GM19468 (cell line): Measurements from ENCODE around the gene KCND1.

Experiments
- ATAC-seq: cut with Tn5 transposase; IDR thresholded peaks from one replicate; pipeline ENCODE4 v1.9.1; 2021; ENCODE audit warnings: mild to moderate bottlenecking, moderate library complexity, moderate number of reproducible peaks; ENCODE audit not compliant: unreplicated experiment; ENCODE audit errors: extremely low read depth

The KCND1 gene

DNA sequence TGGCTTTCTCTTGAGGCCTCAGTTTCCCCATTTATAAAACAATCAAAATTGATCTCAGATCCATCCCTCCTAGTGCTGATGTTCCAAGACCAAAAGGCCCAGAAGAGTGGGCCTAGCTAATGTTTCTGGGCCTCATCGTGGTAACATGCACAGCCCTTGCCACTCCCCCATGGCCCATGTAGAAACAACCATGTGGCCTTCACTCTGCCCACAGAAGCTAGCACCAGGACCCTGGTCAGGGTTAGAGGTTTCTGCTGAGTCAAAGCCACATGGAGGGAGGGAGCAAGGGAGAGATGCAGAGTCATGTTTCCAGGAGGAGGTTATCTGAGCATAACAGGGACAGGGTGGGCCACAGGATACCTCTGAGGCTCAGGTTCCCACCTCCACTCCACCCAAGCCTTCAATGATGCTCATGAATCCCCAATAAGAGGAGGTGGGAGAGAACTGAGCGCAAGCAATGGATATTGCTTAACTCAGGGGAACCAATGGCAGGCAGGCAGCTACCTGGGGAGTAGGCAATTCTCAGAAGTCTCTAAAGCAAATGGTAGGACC lies 31.2 kb downstream of the KCND1 start:
- ATAC-seq: no peak

DNA sequence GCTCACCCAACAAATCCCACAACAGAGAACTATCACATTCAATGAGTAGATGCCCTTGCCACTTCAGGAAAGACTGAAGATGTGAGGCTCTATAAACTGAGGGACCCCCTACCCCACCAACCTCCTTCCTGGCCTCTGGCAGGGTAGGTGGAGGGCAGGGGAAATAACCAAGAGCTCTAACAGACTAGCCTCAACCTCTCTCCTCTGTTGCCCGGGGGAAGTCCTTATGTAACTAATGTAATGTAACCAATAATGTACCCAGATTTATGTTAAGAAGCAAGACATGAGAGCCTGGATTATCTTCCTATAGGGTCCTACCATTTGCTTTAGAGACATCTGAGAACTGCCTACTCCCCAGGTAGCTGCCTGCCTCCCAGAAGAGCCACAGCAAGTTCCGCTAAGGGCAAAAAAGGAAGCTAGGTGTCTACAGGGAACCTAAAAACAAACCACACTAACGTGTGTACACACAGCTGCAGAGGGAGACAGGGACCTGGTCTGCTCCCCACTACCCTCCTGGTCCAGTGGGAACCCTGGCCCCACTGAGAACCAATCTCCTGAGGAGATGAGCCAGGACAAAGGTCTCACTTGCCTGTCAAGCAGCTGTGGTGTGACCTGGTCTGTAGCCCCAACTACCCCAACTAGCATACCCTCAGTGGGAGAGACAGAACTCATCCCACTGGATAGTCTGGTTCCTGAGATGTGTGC lies 32.0 kb downstream of the KCND1 start:
- ATAC-seq: no peak

DNA sequence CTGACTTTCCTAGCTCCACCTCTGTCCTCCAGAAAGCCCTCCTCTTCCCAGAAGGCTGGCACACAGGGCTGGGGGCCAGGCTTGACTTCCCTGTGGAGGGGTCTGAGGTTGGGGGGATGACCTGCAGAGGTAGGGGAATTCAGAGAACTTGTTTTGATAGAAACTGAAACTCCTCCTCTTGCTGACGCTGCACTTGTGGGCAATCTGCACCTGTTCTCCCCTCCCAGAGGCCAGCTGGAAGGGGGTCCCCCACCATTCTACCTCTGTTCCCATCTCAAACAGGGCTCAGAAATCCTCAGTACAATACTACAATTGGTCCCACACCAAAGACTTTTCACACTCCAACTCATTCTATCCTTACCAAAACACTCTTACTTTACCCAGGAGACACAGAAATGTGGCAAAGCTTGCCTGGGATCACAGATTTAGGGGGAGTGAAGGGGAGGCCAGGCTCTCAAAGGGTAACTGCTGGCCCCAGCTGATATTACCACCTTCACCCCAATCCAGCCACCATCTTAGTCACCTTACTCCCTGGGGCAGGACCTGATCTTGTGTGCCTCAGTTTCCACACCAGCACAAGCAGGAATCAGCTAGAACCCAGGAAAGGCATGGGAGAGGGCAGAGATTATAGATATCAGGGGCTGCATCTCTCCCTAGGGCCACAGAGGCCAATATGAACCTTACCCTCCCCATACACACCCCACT lies 32.8 kb downstream of the KCND1 start:
- peak; percentile 57 for ATAC-seq

GRCh38 chrX:48937054-48937907 lies 34.4 kb downstream of the KCND1 start:
- peak; percentile 21 for ATAC-seq

DNA sequence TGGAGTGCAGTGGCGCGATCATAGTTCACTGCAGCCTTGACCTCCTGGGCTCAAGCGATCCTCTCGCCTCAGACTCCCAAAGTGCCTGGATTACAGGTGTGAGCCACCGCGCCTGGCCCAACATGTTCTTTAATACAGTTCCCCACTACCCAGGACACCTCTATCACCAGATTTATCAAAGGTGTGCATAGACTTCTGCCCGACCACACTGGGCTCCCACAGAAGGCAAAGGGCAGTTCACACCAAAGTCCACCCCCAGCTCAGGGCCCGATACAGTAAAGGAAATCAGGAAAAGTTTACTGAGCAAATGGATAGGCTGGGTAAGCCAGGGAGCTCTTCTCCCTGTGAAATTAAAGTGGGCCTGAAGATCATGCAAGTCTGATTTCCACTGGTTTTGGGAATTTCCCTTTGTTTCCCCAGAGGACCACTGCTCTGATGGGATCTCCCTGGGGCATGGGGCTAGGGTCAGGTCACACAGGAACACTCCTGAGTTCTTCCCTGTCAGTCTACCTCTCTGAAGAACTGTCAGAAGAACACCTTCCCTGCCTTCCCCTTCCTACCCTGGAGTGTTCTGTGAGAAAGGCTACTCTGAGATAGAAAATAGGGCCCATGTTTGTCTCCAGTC lies 35.1 kb downstream of the KCND1 start:
- no peak for ATAC-seq

GRCh38 chrX:48935301-48935670 lies 36.4 kb downstream of the KCND1 start:
- ATAC-seq: no peak

- no peak for ATAC-seq
Observed at GRCh38 chrX:48934581-48935300, 36.9 kb downstream of the KCND1 start.

GRCh38 chrX:48933757-48934156 lies 37.9 kb downstream of the KCND1 start:
- no peak for ATAC-seq

DNA sequence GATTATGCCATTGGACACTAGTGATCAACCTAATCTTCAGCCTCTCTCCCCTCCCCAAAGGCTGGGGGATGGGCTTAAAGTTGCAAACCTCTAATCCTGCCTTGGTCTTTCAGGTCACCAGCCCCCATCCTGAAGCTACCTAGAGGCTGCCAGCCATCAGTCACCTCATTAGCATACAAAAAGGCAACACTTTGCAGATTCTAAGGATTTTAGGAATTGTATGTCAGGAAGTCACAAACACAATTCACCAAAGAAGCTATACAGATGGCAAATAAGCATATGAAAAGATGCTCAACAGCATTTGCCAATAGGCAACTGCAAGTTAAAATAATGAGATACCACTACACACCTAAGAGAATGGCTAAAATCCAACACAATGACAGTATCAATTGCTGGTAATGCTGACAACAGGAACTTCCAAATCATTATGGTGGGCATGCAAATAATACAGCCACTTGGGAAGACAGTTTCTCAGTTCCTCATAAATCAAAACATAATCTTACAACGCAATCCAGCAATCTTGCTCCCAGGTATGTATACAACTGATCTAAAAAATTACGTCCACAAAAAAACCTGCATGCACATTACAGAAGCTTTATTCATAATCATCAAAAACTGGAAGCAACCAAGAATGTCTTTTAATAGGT lies 43.8 kb downstream of the KCND1 start:
- ATAC-seq: no peak

DNA sequence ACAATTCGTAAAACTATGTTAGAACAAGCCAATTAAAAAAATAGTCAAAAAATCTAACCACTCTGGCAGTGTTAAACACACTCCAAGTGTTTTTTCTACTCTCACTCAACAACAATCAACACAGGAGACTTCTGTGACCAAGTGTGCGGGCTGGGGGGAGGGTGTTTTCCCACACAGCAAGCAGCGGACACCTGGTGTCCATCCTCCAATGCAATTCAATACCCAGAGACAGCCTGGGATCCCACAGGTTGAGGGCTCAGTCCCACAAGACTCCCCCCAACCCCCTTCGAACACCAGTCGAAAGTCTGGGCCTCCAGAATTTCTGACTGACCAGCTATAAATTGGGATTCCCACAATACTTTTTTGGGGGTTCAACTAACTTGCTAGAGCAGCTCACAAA lies 44.5 kb downstream of the KCND1 start:
- no peak for ATAC-seq

- no peak for ATAC-seq
Observed at GRCh38 chrX:48924270-48924669, 47.4 kb downstream of the KCND1 start.

DNA sequence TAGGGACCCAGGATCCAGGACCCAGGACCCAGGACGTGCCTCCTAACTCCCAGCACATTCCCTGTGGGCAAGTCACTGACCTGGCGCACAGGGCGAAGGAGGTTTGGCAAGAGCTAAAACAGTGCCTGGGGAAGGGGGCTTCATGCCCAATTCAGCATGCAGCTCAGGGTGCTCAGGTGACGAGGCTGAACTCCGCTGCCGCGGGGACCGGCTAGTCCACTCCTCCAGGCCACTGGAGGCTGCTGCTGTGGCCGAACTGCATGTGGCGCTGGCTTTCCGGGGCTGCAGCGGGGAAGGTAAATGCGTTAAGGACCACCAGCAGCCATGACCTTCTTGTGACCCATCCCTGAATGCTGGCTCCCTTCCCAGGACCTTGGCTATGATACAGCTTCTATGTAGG lies 47.9 kb downstream of the KCND1 start:
- ATAC-seq: no peak

DNA sequence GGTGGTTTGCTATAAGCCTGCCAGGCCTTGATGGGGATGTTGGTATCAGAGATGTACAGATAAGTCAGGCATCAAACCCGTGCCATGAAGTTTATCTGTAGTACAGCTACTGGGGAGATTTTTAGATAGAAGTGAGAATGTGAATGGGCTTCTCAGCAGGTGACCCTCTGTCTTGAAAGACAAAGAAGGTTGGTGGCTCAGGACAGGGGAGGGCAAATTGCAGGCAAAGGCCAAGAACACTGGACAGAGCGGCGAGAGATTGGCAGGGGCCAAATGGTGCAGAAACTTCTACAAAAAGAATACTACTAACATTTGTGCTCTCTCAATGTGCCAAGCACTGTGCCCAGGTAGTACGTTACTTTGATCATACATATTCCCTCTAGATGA lies 50.9 kb downstream of the KCND1 start:
- no peak for ATAC-seq

GRCh38 chrX:48919947-48920717 lies 51.5 kb downstream of the KCND1 start:
- ATAC-seq: no peak

DNA sequence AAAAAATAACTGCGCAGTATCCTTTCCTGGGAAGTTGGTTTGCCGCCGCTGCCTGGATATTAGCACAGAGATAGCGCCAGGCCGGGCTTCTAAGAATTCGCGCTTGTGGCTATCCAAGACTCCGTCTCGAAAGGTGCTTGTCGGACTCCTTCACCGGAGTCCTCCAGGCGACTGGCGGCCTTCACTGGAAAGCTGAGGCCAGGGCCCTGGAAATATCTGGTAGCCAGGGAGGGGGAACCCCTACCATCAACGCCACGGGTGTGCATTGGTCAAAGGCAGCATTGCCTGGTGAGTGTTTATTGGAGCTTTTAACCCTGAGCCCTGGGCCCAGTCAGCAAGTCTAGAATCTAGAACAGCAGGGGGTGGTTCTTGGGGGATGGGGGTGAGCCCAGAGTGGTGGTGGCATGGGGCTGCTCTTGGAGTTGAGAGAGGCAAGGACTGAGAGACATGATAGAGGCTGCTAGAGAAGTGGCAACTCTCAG lies 52.2 kb downstream of the KCND1 start:
- ATAC-seq: no peak

DNA sequence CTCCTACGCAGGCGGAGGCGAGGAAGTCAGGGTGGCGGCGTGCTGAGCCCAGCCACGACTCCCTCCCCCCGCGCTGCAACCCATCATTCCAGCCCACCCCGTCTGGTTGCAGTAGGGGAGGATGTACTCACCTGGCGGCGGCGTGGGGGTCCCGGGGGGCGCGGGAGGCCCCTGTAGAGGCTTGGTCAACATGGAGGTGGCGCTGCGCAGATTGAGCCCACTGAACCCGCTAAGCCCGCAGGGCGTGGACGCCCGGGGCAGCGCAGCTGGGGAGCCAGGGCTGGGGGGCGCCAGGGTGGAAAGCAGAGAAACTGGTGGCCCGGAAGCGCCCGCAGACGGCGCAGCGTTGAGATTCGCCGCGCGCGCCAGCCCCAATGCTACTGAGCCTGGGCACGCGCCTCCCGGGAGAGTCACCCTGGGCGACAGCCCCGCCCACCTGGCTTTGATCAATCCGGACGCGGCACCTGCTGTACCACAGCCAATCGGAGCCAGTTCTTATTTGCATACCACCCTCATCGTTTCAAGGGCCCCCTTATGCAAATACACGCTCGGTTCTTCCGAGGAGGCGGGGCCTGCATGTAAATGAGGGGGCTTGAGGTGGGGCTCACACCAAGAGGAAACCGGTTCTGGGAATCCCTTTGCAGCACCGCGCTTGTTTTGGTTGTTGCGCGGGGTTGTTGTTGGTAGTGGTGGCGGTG lies 52.9 kb downstream of the KCND1 start, which contains the start of gene PIM2:
PIM2 (minus strand) TSS at position 382 of the 698 bp plus-strand sequence; CDS start at position 192, 190 bp downstream.
- no peak for ATAC-seq

- ATAC-seq: no peak
Observed at GRCh38 chrX:48918301-48918642, 53.4 kb downstream of the KCND1 start.
